ENCODE measurements around the gene PLEKHN1. TPM values are rescaled to one million over a fixed set of nuclear protein-coding genes. Genes with fewer than 3 reads are reported as not detected.

PLEKHN1 gene
- polyA plus RNA-seq, 1 of the 3 experiments (the other 2 are of a cell fraction): not detected

GRCh38 chr1:962381-963300 is 3.6 kb upstream of the PLEKHN1 start (continued):
- no peak for TF ChIP-seq CTCF (IDR thresholded peaks at IDR 0.05)
- no peak for TF ChIP-seq ELF1 (IDR thresholded peaks at IDR 0.05)
- no peak for TF ChIP-seq USF2 (IDR thresholded peaks at IDR 0.05; ENCODE audit: borderline replicate concordance, low read depth, low read length)
- no peak for TF ChIP-seq RXRA (IDR thresholded peaks at IDR 0.05; ENCODE audit: borderline replicate concordance, low read depth)
- no peak for TF ChIP-seq EZH2phosphoT487 (IDR thresholded peaks at IDR 0.05; ENCODE audit: borderline replicate concordance, low read depth)

- no peak overlapping the region for H2AFZ ChIP-seq (ENCODE audit: low read depth)
- no peak overlapping the region for H3K4me3 ChIP-seq (ENCODE audit: low read depth in 2 of 2, low read length in 1 of 2)
- H3K9me2 ChIP-seq: no peaks in the 10 kb centered on the region
- no peaks in the 10 kb centered on the region for H3K9me3 ChIP-seq
- H3F3A ChIP-seq (replicated peaks; ENCODE audit: insufficient read depth): no peaks in the 10 kb centered on the region
- no peak overlapping the region for H3K4me2 ChIP-seq
- H3K79me2 ChIP-seq (ENCODE audit: insufficient read depth): peaks cover 8% of the 10 kb centered on the region
- ChIA-PET CTCF (interaction anchor here (1.2 to 2.3 kb wide), 3 partner anchors 13 to 58 kb away, joined by 3 to 8 read pairs (median 3); no protein-coding TSS in a partner anchor), POLR2A (no interaction called here)
- peaks cover 0 to 14% of the 10 kb centered on the region in 2 experiments for H3K36me3 ChIP-seq (replicated peaks in 1 of 2; ENCODE audit: control insufficient read depth in 1 of 2, insufficient read depth in 2 of 2, low read length in 1 of 2)
- no peak overlapping the region for H3K27ac ChIP-seq (ENCODE audit: low read depth in 2 of 2, low read length in 1 of 2)
- no peaks in the 10 kb centered on the region for H4K20me1 ChIP-seq (ENCODE audit: insufficient read depth)
- no peak for TF ChIP-seq CTCF (IDR thresholded peaks at IDR 0.05)
- no peak for TF ChIP-seq YY1 (IDR thresholded peaks at IDR 0.05; ENCODE audit: low read depth)
- TF ChIP-seq RAD21 (IDR thresholded peaks at IDR 0.05; ENCODE audit: low read length): no peak
- H3K4me1 ChIP-seq (ENCODE audit: control insufficient read depth in 1 of 2, insufficient read depth in 2 of 2, low read depth in 1 of 2, low read length in 1 of 2): peaks cover 0 to 7% of the 10 kb centered on the region in 2 experiments; a peak in 1 of 4 replicates
- no peak for DNase-seq
- H3K9ac ChIP-seq: no peak overlapping the region
- no CpG with 5 or more reads among the region's 16 CpGs for WGBS (ENCODE audit: low lambda C conversion rate)
- H3K27me3 ChIP-seq (ENCODE audit: insufficient read depth): no peaks in the 10 kb centered on the region
Observed at GRCh38 chr1:963301-963651, 3.0 kb upstream of the PLEKHN1 start.

Measured in SK-N-SH (cell line).